Measurements from ENCODE around the gene CSK. TPM values are rescaled to one million over a fixed set of nuclear protein-coding genes. Genes with fewer than 3 reads are reported as not detected.
A peak's percentile ranks its signal among the peaks of the same experiment; 100 is the strongest.

Gene CSK
- total RNA-seq, 2 experiments from 2014 or later, result 112 to 355 TPM

DNA sequence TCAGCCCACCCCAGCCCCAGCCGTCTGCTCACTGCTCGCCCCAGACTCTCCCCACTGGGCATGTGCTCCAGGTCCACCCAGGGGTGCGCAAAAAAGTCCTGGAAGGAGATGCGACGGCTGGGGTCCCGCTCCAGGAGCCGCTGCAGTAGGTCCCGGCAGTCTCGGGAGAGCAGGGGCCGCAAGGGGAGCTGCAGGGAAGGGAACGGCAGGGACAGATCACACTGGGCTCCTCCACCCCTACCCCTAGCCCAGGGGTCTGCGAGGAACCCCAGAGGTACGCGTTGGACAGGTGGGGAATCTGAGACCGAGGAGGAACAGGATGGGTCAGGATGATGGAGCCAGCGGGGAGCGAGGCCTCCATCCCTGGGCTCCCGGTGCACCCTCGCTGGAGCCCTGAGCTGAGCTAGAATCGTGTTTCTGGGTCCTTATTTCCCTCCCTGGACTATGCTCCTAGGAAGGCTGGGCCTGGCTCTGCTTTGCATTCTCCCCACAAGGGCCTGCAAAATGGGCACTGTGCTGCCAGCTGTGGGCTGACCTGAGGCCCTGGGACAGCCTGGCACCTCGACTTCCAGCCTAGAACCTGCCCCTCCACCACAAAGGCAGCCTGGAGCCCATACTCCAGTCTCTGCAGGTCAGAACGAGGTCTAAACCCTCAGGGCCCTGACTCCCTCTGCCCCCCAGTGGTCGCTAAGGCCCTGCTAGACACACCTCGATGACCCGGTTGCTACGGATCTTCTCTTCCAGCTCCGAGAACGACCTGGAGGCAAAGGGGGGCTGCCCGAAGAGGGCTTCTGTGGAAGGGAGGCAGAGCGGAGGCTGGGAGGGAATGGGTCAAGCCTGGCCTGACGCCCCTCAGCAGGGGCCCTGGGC, 57.9 kb downstream of the CSK start:
- no peak overlapping the region for H3K4me2 ChIP-seq (ENCODE audit: low read length)
- H3K36me3 ChIP-seq (ENCODE audit: insufficient read depth, low read length), result peaks cover 7% of the 10 kb centered on the region; the same call in 1 of the 2 replicates
- no peak overlapping the region for H3K4me3 ChIP-seq (ENCODE audit: low read depth, low read length, poor library complexity, severe bottlenecking)
- H3K9me2 ChIP-seq (ENCODE audit: insufficient read depth, low read length), result no peaks in the 10 kb centered on the region
- H2AFZ ChIP-seq (ENCODE audit: low read length), result no peak overlapping the region
- no TSS peak for BruUV-seq (replicated peaks)
- peak; percentile 60 for DNase-seq (ENCODE audit: low spot score)
- no peaks in the 10 kb centered on the region for H3K9me3 ChIP-seq (ENCODE audit: low read length)
- no peaks in the 10 kb centered on the region for H4K20me1 ChIP-seq (ENCODE audit: insufficient read depth, low read length)
- TF ChIP-seq CTCF (conservative IDR thresholded peaks at IDR 0.05; ENCODE audit: low read length) (peak; percentile 73), EZH2phosphoT487 (IDR thresholded peaks at IDR 0.05; ENCODE audit: borderline replicate concordance, low read depth, low read length) (no peak)
- ChIA-PET CTCF (ENCODE audit: unreplicated experiment) (interaction anchor here (0.7 to 1.9 kb wide), 2 partner anchors 62 to 63 kb away, joined by 4 to 6 read pairs; no protein-coding TSS in a partner anchor), POLR2A (no interaction called here)
- no peak overlapping the region for H3K27ac ChIP-seq (ENCODE audit: low read depth, low read length, poor library complexity, severe bottlenecking)
- peaks cover 25% of the 10 kb centered on the region for H3K4me1 ChIP-seq (ENCODE audit: insufficient read depth, low read length, poor library complexity, severe bottlenecking)
- no peaks in the 10 kb centered on the region for H3K79me2 ChIP-seq (ENCODE audit: insufficient read depth, low read depth, low read length)
- intact Hi-C loops (cut with micrococcal nuclease; ENCODE audit: unreplicated experiment), result no loop called here

DNA sequence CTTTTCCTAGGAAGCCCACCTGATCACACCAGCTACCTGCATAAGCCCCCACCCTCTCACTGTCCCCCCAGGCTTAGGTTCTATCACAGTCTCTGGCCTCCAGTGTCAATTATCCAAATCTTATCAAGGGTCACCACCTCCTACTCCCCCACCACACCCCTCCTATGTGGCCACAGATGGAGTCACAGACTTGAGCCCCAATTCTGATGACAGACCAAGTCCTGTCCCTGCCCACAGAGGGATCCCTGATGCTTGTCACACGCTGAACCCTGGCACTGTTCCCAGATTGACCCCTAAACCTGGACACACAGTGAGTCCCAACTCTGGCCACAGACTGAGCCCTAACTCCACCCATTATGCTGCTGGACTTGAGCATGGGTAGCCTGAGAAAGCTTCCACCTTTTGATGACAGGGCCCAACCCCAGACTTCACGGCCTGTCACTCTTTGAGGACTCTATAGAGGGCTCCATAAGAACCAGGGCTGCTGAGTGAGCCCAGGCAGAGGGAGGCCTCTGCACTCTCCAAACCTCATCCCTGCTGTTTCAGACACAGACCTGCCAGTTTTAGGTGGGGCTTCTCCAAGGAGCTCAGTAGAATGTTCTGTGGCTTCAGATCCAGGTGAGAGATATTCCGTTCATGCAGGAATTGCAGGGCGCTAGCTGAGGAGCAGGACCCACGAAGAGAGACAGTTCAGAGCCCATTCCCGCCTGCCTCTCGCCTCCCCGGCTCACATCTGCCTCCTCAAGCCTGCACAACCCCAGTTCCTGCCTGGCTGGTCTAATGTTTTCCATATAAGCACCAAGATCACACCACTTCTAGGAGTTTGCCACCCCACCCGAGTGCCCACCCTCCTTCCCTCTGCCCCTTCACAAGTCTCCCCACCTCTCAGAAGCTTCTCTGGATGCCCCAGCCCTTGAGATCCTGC, 59.2 kb downstream of the CSK start:
- H3K9me2 ChIP-seq (ENCODE audit: insufficient read depth, low read length), result no peaks in the 10 kb centered on the region
- H3K4me3 ChIP-seq (ENCODE audit: low read depth, low read length, poor library complexity, severe bottlenecking), result no peak overlapping the region
- H2AFZ ChIP-seq (ENCODE audit: low read length), result no peak overlapping the region
- TF ChIP-seq CTCF (conservative IDR thresholded peaks at IDR 0.05; ENCODE audit: low read length) (no peak), EZH2phosphoT487 (IDR thresholded peaks at IDR 0.05; ENCODE audit: borderline replicate concordance, low read depth, low read length) (no peak)
- intact Hi-C loops (cut with micrococcal nuclease; ENCODE audit: unreplicated experiment), result no loop called here
- peaks cover 35% of the 10 kb centered on the region for H3K4me1 ChIP-seq (ENCODE audit: insufficient read depth, low read length, poor library complexity, severe bottlenecking)
- no peaks in the 10 kb centered on the region for H3K79me2 ChIP-seq (ENCODE audit: insufficient read depth, low read depth, low read length)
- no peaks in the 10 kb centered on the region for H4K20me1 ChIP-seq (ENCODE audit: insufficient read depth, low read length)
- ChIA-PET POLR2A (no interaction called here), CTCF (ENCODE audit: unreplicated experiment) (interaction anchor here (0.6 to 1.9 kb wide), 2 partner anchors 14 to 61 kb away, joined by 4 to 6 read pairs; no protein-coding TSS in a partner anchor)
- H3K9me3 ChIP-seq (ENCODE audit: low read length), result no peaks in the 10 kb centered on the region
- H3K4me2 ChIP-seq (ENCODE audit: low read length), result peak overlapping the region; percentile 66
- BruUV-seq (replicated peaks), result no TSS peak
- peaks cover 5% of the 10 kb centered on the region; the same call in 1 of the 2 replicates for H3K36me3 ChIP-seq (ENCODE audit: insufficient read depth, low read length)
- no peak for DNase-seq (ENCODE audit: low spot score)
- H3K27ac ChIP-seq (ENCODE audit: low read depth, low read length, poor library complexity, severe bottlenecking), result no peak overlapping the region

Data from OCI-LY7 (cell line).